Right lobe of liver (tissue), 4 donors: Measurements from ENCODE around the gene SPHK2.

Experiments used
- POLR2A ChIP-seq: fragments of 450-650 bp; IDR thresholded peaks from one replicate; pipeline ENCODE4 v1.6.1; 2017; ENCODE audit warnings: antibody characterized with exemption, mild to moderate bottlenecking
- TF ChIP-seq, protein P1 (sequence below), 4 donors: fragments of 200-600 bp in 3 of 4; fragments of 450-650 bp in 1 of 4; IDR thresholded peaks; one replicate each; pipeline versions ENCODE4 v1.5.1 to v1.8.0; 2016 to 2022; ENCODE audit warnings: antibody characterized with exemption in 4 of 4, mild to moderate bottlenecking in 2 of 4
- donor health status: DM: no; HTN: no; CAD: no.
- donor health status: DM: no; HTN: no; CAD: no.
- donor health status: DM: no; HTN: yes; CAD: no.

DNA sequence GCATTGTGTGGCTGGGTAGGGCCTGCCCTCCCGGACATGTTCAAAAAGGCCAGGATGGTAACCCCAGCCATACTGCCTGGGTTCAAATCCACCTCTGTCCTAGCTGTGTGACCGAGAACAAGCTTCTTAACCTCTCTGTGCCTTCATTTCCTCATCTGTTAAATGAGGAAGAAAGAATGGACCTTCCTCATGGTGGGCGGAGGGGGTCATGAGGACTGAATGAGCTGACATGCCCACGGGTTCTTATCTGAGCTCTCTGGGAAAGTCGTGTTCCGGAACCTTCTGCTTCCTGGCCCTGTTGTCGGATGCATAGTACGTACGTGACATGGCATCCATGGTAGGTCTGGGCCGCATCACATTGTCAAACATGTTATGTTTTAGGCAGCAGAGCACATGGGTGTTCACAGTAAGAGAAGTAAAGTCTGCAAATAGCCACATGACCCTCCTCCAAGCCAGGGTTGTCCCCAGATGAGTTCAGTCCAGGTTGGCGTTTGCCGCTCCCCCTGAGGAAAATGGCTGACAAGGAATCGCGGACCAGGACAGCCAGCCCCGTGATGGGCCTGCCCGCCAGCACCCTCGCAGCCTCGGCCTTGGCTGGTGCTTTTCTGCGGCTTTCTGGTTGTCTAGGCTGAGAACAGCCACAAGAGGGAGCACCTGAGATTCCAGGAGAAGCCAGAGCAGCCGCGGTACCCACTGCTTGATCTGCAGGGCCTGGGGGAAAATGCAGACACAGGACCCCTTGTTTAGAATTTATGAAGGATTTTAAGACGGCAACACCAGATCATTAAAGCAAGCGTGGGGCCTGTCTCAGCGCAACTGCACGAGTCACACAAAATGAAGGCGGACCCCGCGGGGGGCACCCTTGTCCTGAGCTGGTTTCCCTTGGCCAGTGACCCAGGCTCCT is 55.9 kb downstream of the SPHK2 start:
- TF ChIP-seq, protein P1, sequence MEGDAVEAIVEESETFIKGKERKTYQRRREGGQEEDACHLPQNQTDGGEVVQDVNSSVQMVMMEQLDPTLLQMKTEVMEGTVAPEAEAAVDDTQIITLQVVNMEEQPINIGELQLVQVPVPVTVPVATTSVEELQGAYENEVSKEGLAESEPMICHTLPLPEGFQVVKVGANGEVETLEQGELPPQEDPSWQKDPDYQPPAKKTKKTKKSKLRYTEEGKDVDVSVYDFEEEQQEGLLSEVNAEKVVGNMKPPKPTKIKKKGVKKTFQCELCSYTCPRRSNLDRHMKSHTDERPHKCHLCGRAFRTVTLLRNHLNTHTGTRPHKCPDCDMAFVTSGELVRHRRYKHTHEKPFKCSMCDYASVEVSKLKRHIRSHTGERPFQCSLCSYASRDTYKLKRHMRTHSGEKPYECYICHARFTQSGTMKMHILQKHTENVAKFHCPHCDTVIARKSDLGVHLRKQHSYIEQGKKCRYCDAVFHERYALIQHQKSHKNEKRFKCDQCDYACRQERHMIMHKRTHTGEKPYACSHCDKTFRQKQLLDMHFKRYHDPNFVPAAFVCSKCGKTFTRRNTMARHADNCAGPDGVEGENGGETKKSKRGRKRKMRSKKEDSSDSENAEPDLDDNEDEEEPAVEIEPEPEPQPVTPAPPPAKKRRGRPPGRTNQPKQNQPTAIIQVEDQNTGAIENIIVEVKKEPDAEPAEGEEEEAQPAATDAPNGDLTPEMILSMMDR (IDR thresholded peaks at IDR 0.05), result peak; percentile 85 to 91 (median 87)
- no peak for TF ChIP-seq POLR2A
